HG03159 (cell line): ENCODE measurements around the gene MBP.
A peak's percentile ranks its signal among the peaks of the same experiment; 100 is the strongest.

ENCODE experiments used
- ATAC-seq: cut with Tn5 transposase; IDR thresholded peaks from one replicate; pipeline ENCODE4 v1.9.1; 2021; ENCODE audit warnings: mild to moderate bottlenecking, moderate library complexity; ENCODE audit not compliant: unreplicated experiment

MBP gene

GRCh38 chr18:77101410-77102258 is 30.9 kb downstream of the MBP start:
- peak; percentile 28 for ATAC-seq

GRCh38 chr18:77100751-77101355 is 31.7 kb downstream of the MBP start:
- no peak for ATAC-seq

GRCh38 chr18:77099485-77100370 is 32.9 kb downstream of the MBP start:
- no peak for ATAC-seq

- ATAC-seq = no peak
Measured at GRCh38 chr18:77098538-77099174, 33.9 kb downstream of the MBP start.

GRCh38 chr18:77098029-77098428 is 34.6 kb downstream of the MBP start:
- ATAC-seq = no peak

DNA sequence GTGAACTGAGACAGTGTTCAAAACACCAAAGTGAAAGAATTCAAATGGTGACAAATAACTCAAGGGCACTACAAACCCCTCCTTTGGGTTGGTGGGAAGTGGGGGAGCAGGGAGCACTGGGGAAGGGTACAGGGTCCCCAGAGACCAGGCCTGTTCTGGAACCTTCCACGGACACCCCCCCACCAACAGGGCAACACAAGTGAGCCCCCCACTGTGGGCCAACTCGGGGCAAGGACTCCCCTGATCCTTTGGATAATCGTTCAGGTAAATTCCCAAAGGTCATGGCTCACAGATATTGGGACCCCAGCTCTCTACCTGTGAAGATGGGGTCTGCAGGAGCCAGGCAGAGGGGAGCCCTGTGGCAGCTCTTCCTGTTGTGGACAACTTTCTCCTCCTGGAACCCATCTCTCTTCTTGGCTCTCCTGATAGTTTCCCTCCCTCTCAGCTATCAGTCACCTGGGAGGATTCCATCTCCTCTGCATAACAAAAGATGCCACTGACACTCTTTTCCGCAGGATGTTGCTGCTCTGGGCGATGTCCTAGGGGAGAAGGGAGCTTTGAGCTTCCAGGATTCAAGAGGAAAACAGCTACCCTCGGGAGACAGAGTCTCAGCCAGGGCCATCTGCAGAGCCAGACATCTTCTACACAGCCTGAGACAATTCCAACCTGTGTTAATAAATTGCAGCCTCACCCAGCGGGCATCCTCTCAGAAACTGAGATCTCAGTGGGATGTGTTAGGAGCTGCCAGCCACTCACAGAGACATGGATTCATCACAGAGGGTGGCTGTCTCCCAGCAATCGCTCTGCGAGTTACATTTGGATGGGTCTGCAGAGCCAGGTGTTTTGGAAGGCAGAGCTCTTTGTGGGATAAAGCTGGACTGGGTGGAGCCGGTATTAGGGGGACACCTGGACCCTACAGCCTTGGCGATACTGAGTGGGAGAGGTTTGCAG is 35.4 kb downstream of the MBP start:
- ATAC-seq = no peak

DNA sequence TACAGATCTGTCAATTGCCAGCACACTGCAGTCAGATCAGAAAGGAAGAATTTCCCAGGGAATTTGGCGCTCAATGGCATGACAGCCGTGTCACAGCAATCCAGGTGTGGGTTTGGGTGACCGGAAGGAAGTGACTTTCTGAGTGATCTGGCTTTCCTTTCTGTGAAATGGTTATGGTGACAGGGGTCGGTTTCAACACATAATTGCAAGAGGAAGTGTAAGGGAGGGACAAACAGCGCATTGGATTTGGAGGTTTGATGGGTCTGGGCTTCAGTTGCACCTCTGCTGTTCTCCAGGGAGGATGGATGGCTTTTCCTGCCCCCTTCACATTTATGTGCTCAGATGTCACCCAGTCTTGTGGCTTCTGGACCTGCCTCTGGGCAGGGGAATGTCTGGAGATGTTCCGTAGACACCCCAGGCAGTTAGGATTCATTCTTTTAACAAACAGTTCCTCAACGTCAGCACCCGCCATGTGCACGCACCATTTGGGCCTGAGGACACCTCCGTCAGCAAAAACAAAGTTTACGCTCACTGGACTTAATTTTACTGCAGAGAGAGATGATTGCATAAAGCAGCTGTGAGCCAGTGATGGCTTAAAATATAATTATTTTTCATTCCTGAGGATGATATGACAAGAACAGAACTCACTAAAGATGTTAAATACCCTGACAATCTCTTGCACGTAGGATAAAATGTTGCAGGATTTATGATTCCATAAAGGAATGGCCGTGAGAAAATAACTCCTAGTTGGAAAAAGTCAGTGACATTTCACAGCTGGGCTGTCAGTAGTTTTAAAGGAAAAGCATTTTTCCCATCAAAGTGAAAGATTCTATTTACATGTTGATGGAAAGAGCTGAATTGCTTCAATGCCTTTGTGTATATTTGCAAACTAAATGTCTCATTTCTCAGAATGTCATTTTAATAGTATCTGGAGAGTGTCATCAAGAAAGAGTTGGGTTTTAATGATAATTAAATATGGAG is 36.9 kb downstream of the MBP start:
- ATAC-seq = no peak

GRCh38 chr18:77093586-77093985 is 39.0 kb downstream of the MBP start:
- ATAC-seq = no peak

DNA sequence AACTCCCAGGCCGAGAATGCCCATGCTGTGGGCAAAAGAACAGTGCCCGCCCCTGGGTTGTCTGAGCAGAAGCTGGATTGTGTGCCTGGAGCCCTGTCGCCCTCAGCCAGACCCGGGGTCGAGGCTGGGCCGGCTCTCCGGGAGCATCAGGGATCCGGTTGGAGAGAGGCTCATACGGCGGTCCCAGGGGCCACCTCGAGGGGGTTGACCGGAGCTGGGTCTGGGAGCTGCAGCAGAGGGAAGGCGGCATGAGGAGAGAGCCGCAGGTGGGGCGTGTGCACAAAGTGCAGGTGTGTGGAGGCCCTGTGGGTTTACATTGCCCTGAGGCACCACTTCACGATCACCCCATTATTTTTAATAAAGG is 39.5 kb downstream of the MBP start:
- ATAC-seq = no peak

DNA sequence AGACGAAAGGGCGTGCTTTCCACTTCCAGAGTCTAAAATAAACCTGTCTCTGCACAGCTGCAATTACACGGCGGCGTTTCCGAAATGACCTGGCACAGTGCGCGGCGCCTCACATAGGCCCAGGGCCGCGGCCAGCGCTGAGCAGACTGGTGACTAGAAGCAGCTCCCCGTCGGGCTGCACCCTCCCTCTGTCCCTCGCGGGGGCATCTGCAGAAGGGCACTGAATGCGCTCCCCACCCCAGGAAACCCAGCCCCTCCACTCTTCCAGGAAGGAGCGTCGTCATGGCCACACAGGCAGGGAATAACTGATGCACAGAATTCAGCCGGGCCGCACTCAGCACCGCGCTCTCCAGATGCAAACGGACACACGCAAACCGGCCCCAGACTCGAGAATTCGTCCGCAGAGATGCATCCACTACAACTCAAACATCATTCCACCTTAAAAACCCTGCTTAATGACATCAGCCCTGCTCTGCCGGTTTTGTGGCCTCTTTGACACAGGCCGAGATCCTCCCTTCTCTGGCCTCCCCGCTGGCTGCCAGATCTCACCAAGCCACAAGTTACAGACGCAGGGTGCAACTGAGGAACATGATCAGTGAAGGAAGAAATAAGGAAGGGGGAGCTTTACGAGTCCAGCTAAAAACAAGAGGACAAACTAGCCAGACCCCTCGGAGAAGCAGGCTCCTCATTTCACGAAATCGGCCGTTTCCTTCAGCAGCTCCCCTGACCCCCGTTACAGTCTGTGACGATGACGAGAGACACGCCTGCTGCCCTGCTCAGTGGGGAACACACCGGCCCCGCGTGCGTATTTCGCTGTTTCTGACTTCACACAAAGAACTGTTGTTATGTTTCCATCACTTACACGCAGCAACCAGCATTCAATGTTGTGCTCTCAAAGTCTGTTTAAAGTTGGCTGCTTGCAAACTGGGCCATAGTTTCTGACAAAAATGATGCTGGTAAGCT is 40.2 kb downstream of the MBP start:
- no peak for ATAC-seq

DNA sequence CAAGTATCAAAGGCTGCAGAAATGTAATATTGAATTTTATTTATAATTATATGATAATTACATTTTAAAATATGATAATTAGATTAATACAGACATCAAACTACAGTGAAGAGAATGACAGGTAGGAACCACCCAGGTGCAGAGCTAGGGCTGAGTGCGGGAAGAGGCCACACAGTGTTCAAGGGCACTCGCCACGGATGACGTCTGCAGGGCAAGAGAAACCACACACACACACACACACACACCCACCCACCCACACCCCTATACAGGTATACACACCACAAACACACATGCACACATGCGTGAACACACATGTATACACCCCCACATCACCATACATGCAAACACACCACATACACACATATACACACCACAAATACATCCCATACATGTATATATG is 41.2 kb downstream of the MBP start:
- ATAC-seq = no peak

- ATAC-seq = no peak
Measured at GRCh38 chr18:77090546-77091174, 41.9 kb downstream of the MBP start.

DNA sequence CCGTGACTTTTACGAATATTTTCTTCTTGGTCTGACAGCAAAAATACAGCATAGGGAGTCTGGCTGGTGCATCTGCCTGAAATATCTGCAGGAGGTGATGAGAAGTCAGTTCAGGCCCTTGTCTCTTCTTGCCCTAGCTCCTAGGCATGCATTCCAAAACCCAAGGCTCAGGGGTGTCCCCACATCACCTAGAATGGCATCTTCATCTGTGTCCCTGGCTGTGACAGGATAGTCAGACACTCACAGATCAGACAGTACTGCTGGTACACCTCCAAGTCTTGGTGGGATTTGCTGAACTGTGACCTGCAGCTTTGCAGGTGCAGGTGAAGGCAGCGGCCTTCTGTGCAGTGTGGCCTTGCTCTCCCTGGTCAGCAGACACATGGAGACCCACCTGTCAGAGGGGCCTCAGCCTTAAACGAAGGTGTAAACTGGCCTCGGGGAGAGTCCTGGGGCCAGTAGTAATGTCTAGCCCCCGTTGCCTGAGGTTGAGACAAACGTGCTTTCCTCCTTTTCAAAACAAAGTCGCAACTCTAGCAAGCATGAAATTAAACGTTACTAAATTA is 42.8 kb downstream of the MBP start:
- no peak for ATAC-seq

DNA sequence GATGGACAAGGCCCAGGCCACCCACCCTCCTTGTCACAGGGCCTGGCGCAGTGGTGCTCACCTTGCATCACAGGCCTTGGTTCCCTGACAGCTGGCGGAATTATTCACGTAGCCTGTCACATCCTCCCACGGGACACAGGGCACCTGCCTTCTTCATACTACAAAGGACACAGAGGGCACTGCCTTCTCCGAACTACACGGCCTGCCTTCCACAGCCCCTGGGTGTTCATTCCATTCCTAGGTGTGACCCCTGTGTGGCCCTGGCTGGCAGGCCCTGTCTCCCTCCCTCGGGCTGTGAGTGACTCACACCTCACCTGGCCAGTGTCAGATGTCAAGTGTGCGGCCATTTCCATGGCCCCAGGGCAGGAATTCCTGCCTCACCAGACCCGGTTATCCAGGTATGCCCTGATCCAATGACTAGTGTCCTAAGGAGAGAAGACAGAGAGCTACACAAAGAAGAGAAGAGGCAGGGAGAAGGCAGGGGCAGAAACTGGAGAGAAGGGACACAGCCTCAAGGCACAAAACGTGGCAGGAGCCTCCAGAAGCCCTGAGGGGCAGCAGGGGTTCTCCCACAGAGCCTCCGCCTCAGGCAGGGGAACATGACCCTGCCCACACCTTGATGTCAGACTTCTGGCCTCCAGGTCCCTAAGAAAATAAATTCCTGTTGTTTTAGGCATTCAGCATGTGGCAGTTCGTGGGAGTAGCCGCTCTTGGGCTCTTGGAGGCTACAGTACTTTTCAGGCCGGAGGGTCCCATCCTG is 43.4 kb downstream of the MBP start:
- ATAC-seq = no peak

DNA sequence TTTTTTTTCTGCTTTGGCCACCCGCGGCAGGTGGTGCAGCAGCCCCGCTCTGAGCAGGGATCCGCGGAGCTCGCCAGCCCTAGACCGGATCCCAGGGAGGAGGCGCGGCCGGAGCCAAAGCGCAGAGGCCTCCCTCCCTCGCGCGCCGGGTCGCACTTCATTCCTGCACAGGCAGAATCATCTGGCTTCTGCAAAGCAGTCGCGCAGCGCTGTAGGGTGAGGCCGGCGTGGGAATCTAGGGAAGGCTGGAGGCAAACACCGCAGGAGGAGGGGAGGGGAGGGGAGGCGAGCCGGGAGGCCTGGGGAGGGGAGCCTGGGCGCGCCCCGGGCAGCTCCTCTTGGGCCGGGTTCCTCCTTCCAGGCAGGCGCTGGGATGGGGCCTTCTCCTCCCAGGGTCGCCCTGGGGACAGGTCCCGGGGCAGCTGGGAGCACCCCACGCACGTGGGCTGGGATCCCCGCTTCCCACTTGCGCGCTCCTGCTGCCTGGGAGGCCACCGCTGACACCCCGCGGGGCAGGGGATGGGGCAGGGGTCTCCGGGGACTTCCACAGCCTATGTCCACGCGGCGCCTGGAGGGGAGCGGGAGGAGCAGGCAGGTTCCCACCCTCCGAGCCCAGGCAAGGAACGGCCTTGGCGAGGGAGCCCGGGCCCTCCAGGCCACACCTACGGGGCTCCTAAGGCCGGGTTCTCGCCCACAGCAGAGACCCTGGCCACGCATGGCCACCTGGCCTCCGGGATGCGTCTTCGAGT is 45.0 kb downstream of the MBP start:
- ATAC-seq = no peak
